Type B pancreatic cell (in vitro differentiated cells): ENCODE results near the gene PKP3. TPM values are rescaled to one million over a fixed set of nuclear protein-coding genes. Genes with fewer than 3 reads are reported as not detected.
"Not testable (repeated sequence)": the region's sequence is repeated elsewhere in the genome, so short reads cannot be mapped to it uniquely, and the experiment has no call there.

ENCODE experiments used
- DNase-seq: peaks from one replicate; pipeline ENCODE4 v3.0.0; 2021; ENCODE audit warnings: mixed read lengths; ENCODE audit not compliant: unreplicated experiment; ENCODE audit errors: extremely low spot score
- H3K27ac Mint-ChIP-seq: 2 replicates; pipeline ENCODE4 v1.8.0; 2021; ENCODE audit warnings: mild to moderate bottlenecking, mixed read lengths
- H3K27me3 Mint-ChIP-seq: 2 replicates; pipeline ENCODE4 v1.8.0; 2021; ENCODE audit warnings: mixed read lengths
- H3K36me3 Mint-ChIP-seq: 2 replicates; pipeline ENCODE4 v1.8.0; 2021; ENCODE audit warnings: mixed read lengths
- H3K4me1 Mint-ChIP-seq: one replicate; pipeline ENCODE4 v1.8.0; 2021; ENCODE audit warnings: mixed read lengths; ENCODE audit not compliant: unreplicated experiment
- H3K4me3 Mint-ChIP-seq: 2 replicates; pipeline ENCODE4 v1.8.0; 2021; ENCODE audit warnings: mild to moderate bottlenecking, mixed read lengths
- H3K9me3 Mint-ChIP-seq: 2 replicates; pipeline ENCODE4 v1.8.0; 2021; ENCODE audit warnings: mixed read lengths
- total RNA-seq: library from RNA; stranded (reverse); gene quantifications from 2 replicates; pipeline ENCODE4 v1.2.1, GENCODE V29; 2021; ENCODE audit warnings: low replicate concordance
- TF ChIP-seq, protein P1 (sequence below): fragments of 200-600 bp; sonication (generic); conservative IDR thresholded peaks from 2 replicates; pipeline ENCODE4 v1.5.0; 2021; ENCODE audit warnings: antibody characterized with exemption, mild to moderate bottlenecking

Gene PKP3
- total RNA-seq, 1 donor from 2014 or later, result 51.6 TPM

DNA sequence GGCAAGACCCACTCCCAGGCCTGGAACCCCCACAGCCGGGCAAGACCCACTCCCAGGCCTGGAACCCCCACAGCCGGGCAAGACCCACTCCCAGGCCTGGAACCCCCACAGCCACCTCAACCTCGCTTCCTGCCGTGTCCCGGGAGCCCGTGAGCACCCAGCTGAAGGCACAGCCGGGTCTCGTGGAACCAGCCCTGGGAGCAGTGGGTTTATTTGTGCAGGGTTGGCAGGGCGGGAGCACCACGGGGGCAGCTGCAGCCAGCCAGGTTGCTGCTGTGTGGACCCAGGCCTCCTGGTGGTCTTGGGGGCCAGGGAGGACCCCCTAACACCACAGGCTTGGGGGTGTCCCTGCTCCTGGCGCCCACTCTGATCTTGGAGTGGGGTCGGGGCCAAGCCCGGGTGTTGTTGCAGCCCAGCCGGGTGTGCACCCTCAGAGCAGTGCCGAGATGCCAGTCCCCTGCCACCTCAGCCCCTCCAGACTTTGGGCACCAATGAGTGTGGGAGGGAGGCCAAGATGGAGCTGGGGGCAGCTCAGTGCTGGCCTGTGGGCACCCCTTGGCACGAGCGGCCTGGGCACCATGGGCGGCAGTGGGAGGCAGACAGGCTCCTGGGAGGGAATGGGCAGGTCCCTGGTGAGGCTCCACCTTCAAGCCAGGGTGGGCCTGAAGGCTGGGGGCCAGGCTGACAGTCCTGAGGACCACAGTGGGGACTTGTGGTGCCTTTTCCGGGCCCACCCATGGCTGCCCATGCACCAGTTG lies 8.2 kb upstream of the PKP3 start:
- no peak overlapping the region for H3K4me3 Mint-ChIP-seq
- no peak overlapping the region for H3K27ac Mint-ChIP-seq
- DNase-seq, result no peak
- TF ChIP-seq, protein P1, sequence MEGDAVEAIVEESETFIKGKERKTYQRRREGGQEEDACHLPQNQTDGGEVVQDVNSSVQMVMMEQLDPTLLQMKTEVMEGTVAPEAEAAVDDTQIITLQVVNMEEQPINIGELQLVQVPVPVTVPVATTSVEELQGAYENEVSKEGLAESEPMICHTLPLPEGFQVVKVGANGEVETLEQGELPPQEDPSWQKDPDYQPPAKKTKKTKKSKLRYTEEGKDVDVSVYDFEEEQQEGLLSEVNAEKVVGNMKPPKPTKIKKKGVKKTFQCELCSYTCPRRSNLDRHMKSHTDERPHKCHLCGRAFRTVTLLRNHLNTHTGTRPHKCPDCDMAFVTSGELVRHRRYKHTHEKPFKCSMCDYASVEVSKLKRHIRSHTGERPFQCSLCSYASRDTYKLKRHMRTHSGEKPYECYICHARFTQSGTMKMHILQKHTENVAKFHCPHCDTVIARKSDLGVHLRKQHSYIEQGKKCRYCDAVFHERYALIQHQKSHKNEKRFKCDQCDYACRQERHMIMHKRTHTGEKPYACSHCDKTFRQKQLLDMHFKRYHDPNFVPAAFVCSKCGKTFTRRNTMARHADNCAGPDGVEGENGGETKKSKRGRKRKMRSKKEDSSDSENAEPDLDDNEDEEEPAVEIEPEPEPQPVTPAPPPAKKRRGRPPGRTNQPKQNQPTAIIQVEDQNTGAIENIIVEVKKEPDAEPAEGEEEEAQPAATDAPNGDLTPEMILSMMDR, result no peak
- H3K27me3 Mint-ChIP-seq, result peaks cover 9% of the 10 kb centered on the region
- peaks cover 3% of the 10 kb centered on the region for H3K4me1 Mint-ChIP-seq
- H3K36me3 Mint-ChIP-seq, result peaks cover 8% of the 10 kb centered on the region
- peaks cover 9% of the 10 kb centered on the region for H3K9me3 Mint-ChIP-seq

DNA sequence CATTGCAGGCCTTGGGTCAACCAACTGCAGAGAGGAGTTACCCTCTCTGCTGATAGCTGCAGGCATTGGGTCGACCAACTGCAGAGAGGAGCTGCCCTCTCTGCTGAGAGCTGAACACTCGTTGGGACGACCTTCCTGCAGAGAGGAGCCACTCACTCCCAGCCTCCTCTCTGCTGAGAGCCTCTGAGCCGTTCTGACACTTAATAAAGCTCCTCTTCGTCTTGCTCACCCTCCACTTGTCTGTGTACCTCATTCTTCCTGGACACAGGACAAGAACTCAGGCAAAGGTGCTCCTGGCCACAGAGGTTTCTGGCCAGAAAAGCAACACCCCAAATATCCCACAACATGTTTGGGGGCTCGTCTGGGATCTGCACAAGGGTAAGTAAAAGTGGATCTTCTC lies 7.5 kb upstream of the PKP3 start:
- peaks cover 9% of the 10 kb centered on the region for H3K27me3 Mint-ChIP-seq
- H3K4me1 Mint-ChIP-seq, result peaks cover 3% of the 10 kb centered on the region
- H3K27ac Mint-ChIP-seq, result no peak overlapping the region
- peaks cover 9% of the 10 kb centered on the region for H3K9me3 Mint-ChIP-seq
- TF ChIP-seq, protein P1, result no peak
- DNase-seq, result no peak
- H3K4me3 Mint-ChIP-seq, result no peak overlapping the region
- H3K36me3 Mint-ChIP-seq, result peaks cover 8% of the 10 kb centered on the region

DNA sequence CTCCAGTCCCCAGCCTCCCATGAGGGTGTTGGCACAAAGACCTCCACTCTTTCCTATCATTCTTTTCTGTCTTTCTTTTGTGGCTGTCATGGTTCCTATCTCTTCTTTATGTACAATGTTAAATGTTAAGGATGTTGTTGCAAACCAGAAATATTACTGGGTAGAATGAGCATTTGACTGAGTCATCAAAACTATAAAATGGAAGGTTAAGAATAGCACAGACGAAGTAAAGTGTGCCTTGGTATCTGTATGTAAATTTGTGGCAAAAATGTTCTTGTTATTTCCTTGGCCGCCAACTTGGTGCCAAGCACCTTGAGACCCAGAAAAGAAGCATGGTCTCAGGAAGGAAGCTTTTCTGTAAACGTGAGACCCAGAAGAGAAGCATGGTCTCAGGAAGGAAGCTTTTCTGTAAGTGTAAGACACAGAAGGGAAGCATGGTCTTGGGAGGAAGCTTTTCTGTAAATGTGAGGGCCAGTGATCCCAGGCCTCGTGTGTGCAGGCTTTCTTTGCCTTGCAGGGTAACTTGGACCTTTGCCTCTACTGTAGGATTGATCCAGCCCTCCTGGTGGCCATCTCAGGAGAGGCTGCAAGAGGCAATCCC lies 6.7 kb upstream of the PKP3 start:
- Mint-ChIP-seq H3K4me3 (no peak overlapping the region), H3K4me1 (peaks cover 3% of the 10 kb centered on the region), H3K27me3 (peaks cover 9% of the 10 kb centered on the region), H3K9me3 (peaks cover 9% of the 10 kb centered on the region), H3K36me3 (peaks cover 4% of the 10 kb centered on the region), H3K27ac (no peak overlapping the region)
- TF ChIP-seq, protein P1, result no peak
- no peak for DNase-seq

DNA sequence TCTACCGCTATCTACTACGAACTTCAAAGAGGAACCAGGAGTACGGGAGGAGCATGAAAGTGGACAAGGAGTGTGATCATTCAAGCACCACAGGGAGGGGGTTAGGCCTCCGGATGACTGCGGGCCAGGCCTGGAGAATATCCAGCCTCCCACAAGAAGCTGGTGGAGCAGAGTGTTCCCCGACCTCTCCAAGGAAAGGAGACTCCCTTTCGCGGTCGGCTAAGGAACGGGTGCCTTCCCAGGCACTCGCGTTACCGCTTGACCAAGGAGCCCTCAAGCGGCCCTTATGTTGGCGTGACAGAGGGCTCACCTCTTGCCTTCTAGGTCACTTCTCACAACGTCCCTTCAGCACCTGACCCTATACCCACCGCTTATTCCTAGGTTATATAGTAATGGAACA lies 4.6 kb upstream of the PKP3 start:
- H3K4me1 Mint-ChIP-seq, H3K27me3 Mint-ChIP-seq, H3K36me3 Mint-ChIP-seq, H3K4me3 Mint-ChIP-seq, H3K9me3 Mint-ChIP-seq, DNase-seq, H3K27ac Mint-ChIP-seq: not testable (repeated sequence)

- no peak overlapping the region for H3K27ac Mint-ChIP-seq
- TF ChIP-seq, protein P1, result no peak
- DNase-seq, result no peak
- peaks cover 6% of the 10 kb centered on the region for H3K4me1 Mint-ChIP-seq
- H3K36me3 Mint-ChIP-seq, result no peaks in the 10 kb centered on the region
- no peak overlapping the region for H3K4me3 Mint-ChIP-seq
- H3K9me3 Mint-ChIP-seq, result peaks cover 9% of the 10 kb centered on the region
- peaks cover 9% of the 10 kb centered on the region for H3K27me3 Mint-ChIP-seq
Observed at GRCh38 chr11:390175-390574, 3.8 kb upstream of the PKP3 start.
